Mesodermal cell (in vitro differentiated cells): ENCODE measurements around the gene TRRAP.
A peak's percentile ranks its signal among the peaks of the same experiment; 100 is the strongest.
"Not testable (repeated sequence)": the region's sequence is repeated elsewhere in the genome, so short reads cannot be mapped to it uniquely, and the experiment has no call there.

Experiments
- H3K27ac ChIP-seq: 2 replicates; pipeline ENCODE4 v1.7.0; 2013; ENCODE audit warnings: mild to moderate bottlenecking, low read depth, low read length, moderate library complexity; ENCODE audit not compliant: severe bottlenecking
- H3K36me3 ChIP-seq: 2 replicates; pipeline ENCODE4 v1.7.1; 2013; ENCODE audit warnings: mild to moderate bottlenecking, low read length, moderate library complexity; ENCODE audit not compliant: control insufficient read depth, insufficient read depth
- H3K4me1 ChIP-seq: one replicate; pipeline ENCODE4 v1.7.1; 2013; ENCODE audit warnings: mild to moderate bottlenecking, low read length; ENCODE audit not compliant: insufficient read depth, control insufficient read depth, poor library complexity, severe bottlenecking
- H3K4me3 ChIP-seq: 2 replicates; pipeline ENCODE4 v1.7.0; 2013; ENCODE audit warnings: low read length, control low read depth, mild to moderate bottlenecking; ENCODE audit not compliant: insufficient read depth, poor library complexity, severe bottlenecking; ENCODE audit errors: extremely low read depth
- H3K9me3 ChIP-seq: 2 replicates; pipeline ENCODE4 v1.7.1; 2013; ENCODE audit warnings: mild to moderate bottlenecking, low read length, moderate library complexity; ENCODE audit not compliant: control insufficient read depth
- WGBS, 2 experiments: methylation state at CpG; one replicate each; pipeline ENCODE4 v1.1.5; 2013; ENCODE audit warnings: missing lambda C conversion rate in 2 of 2; ENCODE audit not compliant: insufficient coverage in 2 of 2; 5-methylcytosine and 5-hydroxymethylcytosine counted together

The TRRAP gene

DNA sequence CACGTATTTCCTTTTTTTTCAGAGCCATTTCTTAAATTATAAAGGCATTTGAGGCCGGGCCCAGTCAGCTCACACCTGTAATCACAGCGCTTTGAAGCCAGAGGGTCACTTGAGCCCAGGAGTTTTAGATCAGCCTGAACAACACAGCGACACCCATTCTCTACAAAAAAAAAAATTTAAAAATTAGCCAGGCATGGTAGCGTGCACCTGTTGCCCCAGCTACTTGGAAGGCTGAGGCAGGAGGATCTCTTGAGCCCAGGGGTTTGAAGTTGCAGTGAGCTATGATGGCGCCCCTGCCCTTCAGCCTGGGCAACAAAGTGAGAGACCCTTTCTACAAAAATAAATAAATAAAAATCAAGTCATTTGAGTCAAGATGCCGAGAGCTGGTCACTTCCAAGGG lies 11.6 kb upstream of the TRRAP start:
- Histone ChIP-seq H3K27ac (no peak overlapping the region), H3K9me3 (no peaks in the 10 kb centered on the region), H3K4me3 (no peak overlapping the region), H3K4me1 (no peaks in the 10 kb centered on the region), H3K36me3 (no peaks in the 10 kb centered on the region)
- WGBS, 2 experiments: 77 to 94% methylated on average over 3 to 4 of the region's 7 CpGs

DNA sequence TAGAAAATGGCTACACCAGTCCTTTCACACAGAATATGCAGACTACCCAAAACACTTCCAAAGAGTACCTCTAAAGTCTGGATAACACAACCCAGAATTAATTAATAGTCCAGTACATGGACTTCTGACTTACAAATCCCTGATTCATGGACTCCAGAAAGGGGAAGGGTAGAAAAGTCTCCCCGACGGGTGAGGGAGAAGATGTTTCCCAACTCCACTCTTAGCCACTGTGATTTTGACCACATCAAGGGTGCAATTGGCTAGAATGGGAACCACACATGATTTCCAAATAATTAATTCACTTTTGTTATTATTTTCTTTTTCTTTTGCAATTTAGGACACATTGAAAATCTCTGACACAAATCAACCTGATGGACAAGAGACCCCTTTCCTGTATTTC lies 9.9 kb upstream of the TRRAP start:
- 60% methylated on average over 2 of the region's 2 CpGs; no CpG with 5 or more reads in 1 of the 2 experiments for WGBS, 2 experiments
- no peaks in the 10 kb centered on the region for H3K4me1 ChIP-seq
- no peak overlapping the region for H3K4me3 ChIP-seq
- no peak overlapping the region for H3K27ac ChIP-seq
- H3K9me3 ChIP-seq: no peaks in the 10 kb centered on the region
- no peaks in the 10 kb centered on the region for H3K36me3 ChIP-seq

DNA sequence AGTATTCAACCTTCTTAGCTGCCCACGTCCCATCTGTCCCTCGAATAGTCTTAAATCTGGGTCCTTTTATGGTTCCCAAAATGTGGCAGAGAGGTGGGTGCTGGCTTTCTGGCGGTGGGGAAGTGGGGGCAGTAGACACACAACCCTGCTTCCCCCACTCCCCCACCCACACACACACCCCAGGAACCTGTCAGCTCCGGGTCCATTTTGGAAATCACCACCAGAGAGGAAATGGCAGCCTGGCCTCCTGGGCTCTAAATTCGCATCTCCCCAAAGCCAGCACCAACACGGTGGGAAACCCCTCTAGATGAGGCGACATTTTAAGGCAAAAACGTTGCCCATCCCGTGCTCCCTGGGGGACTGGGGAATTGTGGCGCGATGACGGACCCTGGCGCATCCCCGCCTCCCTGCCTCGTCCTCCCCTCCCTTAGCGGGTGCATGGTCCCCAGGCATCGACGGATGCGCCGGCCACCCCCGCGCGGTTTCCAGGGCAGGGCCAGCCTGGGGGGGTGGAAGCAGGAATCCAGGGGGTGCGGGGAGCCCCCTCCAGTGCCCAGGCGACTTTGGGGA lies 9.2 kb upstream of the TRRAP start:
- Histone ChIP-seq H3K27ac (no peak overlapping the region), H3K4me3 (peak overlapping the region; percentile 53), H3K9me3 (no peaks in the 10 kb centered on the region), H3K4me1 (no peaks in the 10 kb centered on the region), H3K36me3 (no peaks in the 10 kb centered on the region)
- WGBS, 2 experiments: 12 to 18% methylated on average over 11 to 14 of the region's 25 CpGs

DNA sequence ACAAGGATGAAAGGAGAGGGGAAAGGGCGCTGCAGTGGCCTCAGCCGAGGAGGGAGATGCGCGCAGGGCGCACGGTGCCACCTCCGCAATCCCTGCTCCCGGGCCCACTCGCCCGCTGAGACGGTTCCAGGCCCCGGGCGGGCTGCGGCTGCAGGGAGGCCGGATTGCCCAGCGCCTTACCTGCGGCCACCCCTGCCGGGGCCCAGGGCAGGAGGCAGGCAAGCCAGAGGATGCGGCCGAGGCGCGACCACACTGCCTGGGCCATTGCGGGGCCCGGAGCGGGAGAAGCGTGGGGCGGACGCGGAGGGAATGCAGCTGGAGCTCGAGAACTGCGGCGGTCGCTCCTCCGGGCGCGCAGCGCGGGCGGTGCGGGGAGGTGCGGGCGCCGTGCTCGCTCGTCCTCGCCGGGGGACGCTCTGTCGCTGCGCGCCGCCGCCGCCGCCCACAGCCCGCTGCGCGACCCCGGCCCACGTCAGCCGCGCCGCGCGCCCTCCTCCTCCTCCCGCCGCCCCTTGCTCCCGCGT lies 8.7 kb upstream of the TRRAP start, which contains the start of gene TMEM130:
TSS of gene TMEM130 (minus strand) at position 418 of the 524 bp plus-strand sequence. CDS start at position 265, 153 bp downstream.
- 1 to 2% methylated on average over 52 to 61 of the region's 69 CpGs for WGBS, 2 experiments

DNA sequence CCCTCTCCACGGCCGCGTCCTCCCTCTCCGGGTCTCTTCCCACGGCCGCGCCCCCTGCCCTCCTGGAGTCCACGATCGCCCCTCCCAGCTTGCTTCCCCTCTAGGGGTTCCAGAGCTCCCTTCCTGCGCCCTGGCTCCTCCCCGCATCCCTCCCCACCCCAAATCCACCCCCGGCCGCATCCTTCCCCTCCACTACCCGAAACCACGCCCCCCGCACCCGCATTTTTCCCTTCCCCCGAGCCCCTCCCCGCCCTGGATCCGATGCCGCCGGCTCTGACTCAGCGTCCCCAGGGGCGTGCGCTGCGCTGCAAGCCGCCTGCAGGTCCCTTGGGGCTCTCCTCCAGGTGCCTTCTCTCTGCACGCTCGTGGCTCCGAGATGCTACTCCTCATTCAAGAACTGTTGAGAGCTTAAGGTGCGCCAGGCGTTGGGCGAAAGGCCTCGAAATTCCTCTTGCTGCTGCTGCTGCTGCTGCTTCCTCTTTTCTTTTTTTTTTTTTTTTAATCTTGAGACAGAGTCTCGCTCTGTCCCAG lies 8.1 kb upstream of the TRRAP start:
- H3K4me1 ChIP-seq: no peaks in the 10 kb centered on the region
- no peaks in the 10 kb centered on the region for H3K36me3 ChIP-seq
- H3K27ac ChIP-seq: no peak overlapping the region
- WGBS, 2 experiments: 2 to 6% methylated on average over 25 to 28 of the region's 35 CpGs
- no peaks in the 10 kb centered on the region for H3K9me3 ChIP-seq
- H3K4me3 ChIP-seq: peak overlapping the region; percentile 53

More for the DNA sequence above, 8.7 kb upstream of the TRRAP start, which contains the start of gene TMEM130:
- no peaks in the 10 kb centered on the region for H3K9me3 ChIP-seq
- no peaks in the 10 kb centered on the region for H3K4me1 ChIP-seq
- H3K36me3 ChIP-seq: no peaks in the 10 kb centered on the region
- no peak within 1 kb of the TSS for H3K27ac ChIP-seq
- peak within 1 kb of the TSS; percentile 53 for H3K4me3 ChIP-seq

DNA sequence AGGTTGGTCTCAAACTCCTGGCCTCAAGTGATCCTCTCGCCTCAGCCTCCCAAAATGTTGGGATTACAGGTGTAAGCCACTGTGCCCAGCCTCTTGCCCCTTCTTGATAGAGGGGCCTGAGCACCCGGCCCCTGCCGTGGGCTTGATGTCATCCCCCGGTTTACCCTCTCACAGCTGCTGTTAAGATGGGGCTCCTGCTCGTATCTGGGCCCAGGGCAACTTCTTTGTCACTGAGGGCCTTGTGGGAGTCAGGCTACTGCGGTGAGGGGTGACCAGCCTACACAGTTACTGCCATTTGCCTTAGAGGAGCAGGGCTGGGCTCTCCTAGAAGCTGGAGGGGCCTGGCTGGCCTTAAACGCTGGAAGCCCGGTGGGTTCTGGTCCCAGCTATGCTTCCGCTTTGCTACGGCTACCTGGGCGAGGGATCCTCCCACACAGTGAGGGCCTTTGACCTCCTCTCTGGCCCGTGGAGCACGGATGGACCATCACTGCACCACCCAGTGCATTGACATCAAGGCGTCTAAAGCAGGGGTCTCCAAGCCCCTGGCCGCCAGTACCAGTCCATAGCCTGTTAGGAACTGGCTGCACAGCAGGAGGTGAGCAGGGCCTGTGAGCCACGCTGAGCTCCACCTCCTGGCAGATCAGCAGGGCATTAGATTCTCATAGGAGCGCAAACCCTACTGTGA lies 7.4 kb upstream of the TRRAP start:
- no peak overlapping the region for H3K4me3 ChIP-seq
- no peaks in the 10 kb centered on the region for H3K4me1 ChIP-seq

DNA sequence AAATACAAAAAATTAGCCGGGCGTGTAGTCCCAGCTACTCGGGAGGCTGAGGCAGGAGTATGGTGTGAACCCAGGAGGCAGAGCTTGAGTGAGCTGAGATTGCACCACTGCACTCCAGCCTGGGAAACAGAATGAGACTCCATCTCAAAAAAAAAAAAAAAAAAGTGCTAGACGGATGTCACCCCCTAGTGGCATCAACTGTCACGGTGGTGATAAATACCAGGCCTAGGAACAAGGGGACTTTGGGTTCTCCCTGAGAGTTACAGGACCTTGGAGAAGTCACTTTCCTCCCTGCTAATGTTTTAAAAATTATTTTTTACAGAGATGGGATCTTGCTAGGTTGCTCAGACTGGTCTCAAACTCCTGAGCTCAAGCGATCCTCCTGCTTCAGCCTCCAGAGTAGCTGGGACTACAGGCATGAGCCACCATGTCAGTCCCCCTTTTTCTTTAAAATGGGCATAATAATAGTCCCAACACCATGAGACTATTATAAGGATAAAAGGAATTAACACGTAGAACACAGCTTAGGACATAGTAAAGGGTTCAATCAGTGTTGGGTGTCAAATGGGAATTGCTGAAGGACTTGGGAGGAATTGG lies 5.9 kb upstream of the TRRAP start:
- no peaks in the 10 kb centered on the region for H3K9me3 ChIP-seq
- H3K27ac ChIP-seq: no peak overlapping the region
- WGBS, 2 experiments: 67 to 72% methylated on average over 3 to 4 of the region's 7 CpGs
- H3K4me1 ChIP-seq: no peaks in the 10 kb centered on the region
- H3K36me3 ChIP-seq: no peaks in the 10 kb centered on the region
- no peak overlapping the region for H3K4me3 ChIP-seq

More for the DNA sequence above, 7.4 kb upstream of the TRRAP start:
- Histone ChIP-seq H3K36me3 (no peaks in the 10 kb centered on the region), H3K9me3 (no peaks in the 10 kb centered on the region), H3K27ac (no peak overlapping the region)
- WGBS, 2 experiments: 83 to 86% methylated on average over 16 to 17 of the region's 17 CpGs

DNA sequence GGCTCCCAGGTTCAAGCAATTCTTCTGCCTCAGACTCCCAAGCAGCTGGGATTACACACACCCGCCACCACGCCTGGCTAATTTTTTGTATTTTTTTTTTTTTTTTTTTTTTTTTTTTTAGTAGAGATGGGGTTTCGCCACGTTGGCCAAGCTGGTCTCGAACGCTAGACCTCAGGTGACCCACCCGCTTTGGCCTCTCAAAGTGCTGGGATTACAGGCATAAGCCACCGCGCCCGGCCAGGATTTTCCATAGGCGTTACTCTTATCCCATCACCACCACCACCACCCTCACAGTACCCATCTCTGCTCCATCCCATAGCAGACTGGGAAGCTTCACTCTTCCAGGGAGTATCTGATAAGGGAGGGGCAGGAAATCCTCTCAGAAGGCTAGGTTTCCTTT lies 4.7 kb upstream of the TRRAP start:
- H3K4me3 ChIP-seq, H3K4me1 ChIP-seq, H3K27ac ChIP-seq, H3K36me3 ChIP-seq, H3K9me3 ChIP-seq: not testable (repeated sequence)
- WGBS, 2 experiments: 97 to 100% methylated on average over 2 to 9 of the region's 11 CpGs

DNA sequence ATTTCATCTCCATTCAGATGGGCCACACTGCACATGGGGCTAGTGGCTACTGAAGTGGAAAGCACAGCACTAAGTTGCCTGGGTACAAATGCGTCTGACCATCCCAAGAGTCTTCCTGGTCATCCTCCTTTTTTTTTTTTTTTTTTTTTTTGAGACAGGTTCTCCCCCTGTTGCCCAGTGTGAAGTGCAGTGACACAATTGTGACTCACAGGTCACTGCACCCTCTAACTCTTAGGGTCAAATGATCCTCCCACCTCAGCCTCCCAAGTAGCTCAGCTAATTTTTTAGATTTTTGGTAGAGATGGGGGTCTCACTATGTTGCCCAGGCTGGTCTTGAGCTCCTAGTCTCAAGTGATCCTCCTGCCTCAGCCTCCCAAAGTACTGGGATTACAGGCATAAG lies 3.4 kb upstream of the TRRAP start:
- Histone ChIP-seq H3K9me3 (no peaks in the 10 kb centered on the region), H3K4me3 (no peak overlapping the region), H3K4me1 (peaks cover 4% of the 10 kb centered on the region), H3K36me3 (no peaks in the 10 kb centered on the region), H3K27ac (no peak overlapping the region)
- WGBS, 2 experiments: 67 to 71% methylated on average over 1 of the region's 1 CpG

DNA sequence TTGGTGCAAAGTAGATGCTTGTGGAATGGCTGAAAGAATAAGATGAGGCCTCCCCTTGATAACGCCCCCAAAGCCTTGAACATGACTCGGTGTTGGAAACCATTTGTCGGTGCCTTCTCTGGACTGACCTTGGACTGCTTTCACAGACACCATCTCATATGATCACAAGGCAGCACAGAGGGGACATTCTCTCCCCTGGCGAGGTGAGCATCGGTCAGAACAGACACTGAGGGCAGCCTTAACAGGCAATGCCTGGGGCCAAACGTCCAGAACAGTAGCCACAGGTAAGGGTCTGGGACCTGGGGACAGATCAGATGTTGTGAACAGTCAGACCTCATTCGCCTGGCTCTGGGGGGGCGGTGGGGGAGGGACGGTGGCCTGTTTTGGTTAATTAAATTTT lies 2.8 kb upstream of the TRRAP start:
- Histone ChIP-seq H3K9me3 (no peaks in the 10 kb centered on the region), H3K4me3 (no peak overlapping the region), H3K4me1 (peaks cover 6% of the 10 kb centered on the region), H3K27ac (no peak overlapping the region), H3K36me3 (peaks cover 3% of the 10 kb centered on the region)
- WGBS, 2 experiments: 76 to 77% methylated on average over 6 to 8 of the region's 9 CpGs
